Chondrocyte (in vitro differentiated cells): ENCODE results near the gene ALDH1A3. TPM values are rescaled to one million over a fixed set of nuclear protein-coding genes. Genes with fewer than 3 reads are reported as not detected.
A peak's percentile ranks its signal among the peaks of the same experiment; 100 is the strongest.
"Not testable (repeated sequence)": the region's sequence is repeated elsewhere in the genome, so short reads cannot be mapped to it uniquely, and the experiment has no call there.

Source experiments
- DNase-seq: peaks from one replicate; pipeline ENCODE4 v3.0.0; 2021; ENCODE audit warnings: mixed read lengths, low spot score
- H3K27ac Mint-ChIP-seq: one replicate; pipeline ENCODE4 v1.8.0; 2021; ENCODE audit warnings: mild to moderate bottlenecking, moderate library complexity, mixed read lengths; ENCODE audit not compliant: unreplicated experiment
- H3K27me3 Mint-ChIP-seq: 2 replicates; pipeline ENCODE4 v1.8.0; 2021; ENCODE audit warnings: low read depth, mixed read lengths
- H3K36me3 Mint-ChIP-seq: 2 replicates; pipeline ENCODE4 v1.8.0; 2021; ENCODE audit warnings: low read depth, mixed read lengths
- H3K4me1 Mint-ChIP-seq: 2 replicates; pipeline ENCODE4 v1.8.0; 2021; ENCODE audit warnings: low read depth, mild to moderate bottlenecking, mixed read lengths
- H3K4me3 Mint-ChIP-seq: one replicate; pipeline ENCODE4 v1.8.0; 2021; ENCODE audit warnings: mild to moderate bottlenecking, moderate library complexity, mixed read lengths; ENCODE audit not compliant: unreplicated experiment
- H3K9me3 Mint-ChIP-seq: 2 replicates; pipeline ENCODE4 v1.8.0; 2021; ENCODE audit warnings: low read depth, mixed read lengths
- total RNA-seq: library from RNA; stranded (reverse); gene quantifications from 3 replicates; pipeline ENCODE4 v1.2.1, GENCODE V29; 2021
- TF ChIP-seq, protein P1 (sequence below): fragments of 200-600 bp; sonication (generic); IDR thresholded peaks from 2 replicates; pipeline ENCODE4 v1.5.0; 2021; ENCODE audit warnings: antibody characterized with exemption, mild to moderate bottlenecking, moderate library complexity

Gene ALDH1A3
- total RNA-seq, 1 donor from 2014 or later = 0.55 TPM

DNA sequence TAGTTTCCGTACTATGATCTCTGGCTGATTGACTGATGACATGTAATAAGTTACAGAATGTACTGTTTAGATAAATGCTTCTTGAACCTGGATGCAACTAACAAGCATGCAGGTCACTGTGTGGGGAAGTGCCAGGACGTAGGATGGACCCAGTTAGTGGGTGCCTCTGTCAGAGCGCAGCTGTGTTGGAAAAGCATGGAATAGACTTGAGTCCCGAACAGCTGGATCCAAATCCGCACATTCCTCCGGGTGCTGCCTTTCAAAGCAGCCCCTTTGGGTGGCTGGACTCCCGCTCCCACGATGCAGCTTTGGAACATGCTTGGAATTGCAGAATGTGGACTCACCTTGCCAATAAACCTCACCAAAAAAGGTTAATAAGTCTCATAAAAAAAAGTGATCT, 35.5 kb upstream of the ALDH1A3 start:
- Mint-ChIP-seq H3K36me3 (no peaks in the 10 kb centered on the region), H3K4me3 (no peak overlapping the region), H3K9me3 (no peaks in the 10 kb centered on the region), H3K27ac (peak overlapping the region; percentile 87), H3K4me1 (peaks cover 19% of the 10 kb centered on the region), H3K27me3 (no peaks in the 10 kb centered on the region)
- TF ChIP-seq, protein P1, sequence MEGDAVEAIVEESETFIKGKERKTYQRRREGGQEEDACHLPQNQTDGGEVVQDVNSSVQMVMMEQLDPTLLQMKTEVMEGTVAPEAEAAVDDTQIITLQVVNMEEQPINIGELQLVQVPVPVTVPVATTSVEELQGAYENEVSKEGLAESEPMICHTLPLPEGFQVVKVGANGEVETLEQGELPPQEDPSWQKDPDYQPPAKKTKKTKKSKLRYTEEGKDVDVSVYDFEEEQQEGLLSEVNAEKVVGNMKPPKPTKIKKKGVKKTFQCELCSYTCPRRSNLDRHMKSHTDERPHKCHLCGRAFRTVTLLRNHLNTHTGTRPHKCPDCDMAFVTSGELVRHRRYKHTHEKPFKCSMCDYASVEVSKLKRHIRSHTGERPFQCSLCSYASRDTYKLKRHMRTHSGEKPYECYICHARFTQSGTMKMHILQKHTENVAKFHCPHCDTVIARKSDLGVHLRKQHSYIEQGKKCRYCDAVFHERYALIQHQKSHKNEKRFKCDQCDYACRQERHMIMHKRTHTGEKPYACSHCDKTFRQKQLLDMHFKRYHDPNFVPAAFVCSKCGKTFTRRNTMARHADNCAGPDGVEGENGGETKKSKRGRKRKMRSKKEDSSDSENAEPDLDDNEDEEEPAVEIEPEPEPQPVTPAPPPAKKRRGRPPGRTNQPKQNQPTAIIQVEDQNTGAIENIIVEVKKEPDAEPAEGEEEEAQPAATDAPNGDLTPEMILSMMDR = no peak
- no peak for DNase-seq

DNA sequence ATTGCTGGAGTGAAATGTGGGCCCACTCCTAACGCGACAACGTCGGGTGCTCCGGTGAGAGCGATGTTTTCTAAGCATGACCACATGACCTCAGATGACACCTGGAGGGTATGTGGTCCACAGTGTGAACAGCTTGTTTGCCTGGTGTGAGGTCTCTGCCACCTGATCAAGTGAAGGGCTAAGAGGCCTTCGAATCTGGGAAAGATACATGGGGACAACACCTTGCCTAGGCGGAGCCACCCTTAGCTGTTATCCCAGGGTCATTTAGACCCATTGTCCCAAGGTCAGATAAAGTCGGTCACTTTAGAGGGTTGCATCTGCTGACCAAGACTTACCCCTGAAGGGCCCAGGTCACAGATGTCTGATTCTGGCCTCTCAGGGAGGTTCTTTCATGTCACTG, 34.9 kb upstream of the ALDH1A3 start:
- no peaks in the 10 kb centered on the region for H3K27me3 Mint-ChIP-seq
- no peaks in the 10 kb centered on the region for H3K36me3 Mint-ChIP-seq
- no peak for DNase-seq
- H3K27ac Mint-ChIP-seq = peak overlapping the region; percentile 8
- no peak overlapping the region for H3K4me3 Mint-ChIP-seq
- H3K4me1 Mint-ChIP-seq = peaks cover 19% of the 10 kb centered on the region
- H3K9me3 Mint-ChIP-seq = no peaks in the 10 kb centered on the region
- TF ChIP-seq, protein P1 = no peak

DNA sequence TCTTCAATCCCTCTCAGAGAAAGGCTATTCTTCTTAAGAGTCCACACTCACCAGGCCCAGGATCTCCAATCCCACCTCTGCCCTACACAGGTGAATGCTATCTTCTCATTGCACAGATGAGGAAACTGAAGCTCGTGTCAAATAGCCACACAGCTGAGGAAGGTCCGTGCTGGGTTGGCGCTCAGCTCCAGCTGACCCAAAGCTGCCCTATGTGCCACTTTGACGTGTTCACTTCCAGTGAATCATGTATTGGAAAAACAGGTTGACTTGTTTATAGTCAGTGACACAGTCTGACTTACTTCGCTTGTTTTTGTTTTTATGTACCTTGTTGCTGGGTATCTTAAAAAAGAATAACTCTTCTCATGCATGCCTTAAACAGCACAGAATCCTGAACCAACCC, 32.4 kb upstream of the ALDH1A3 start:
- DNase-seq = no peak
- Mint-ChIP-seq H3K36me3 (no peaks in the 10 kb centered on the region), H3K4me3 (no peak overlapping the region), H3K4me1 (peaks cover 19% of the 10 kb centered on the region), H3K27me3 (no peaks in the 10 kb centered on the region), H3K27ac (no peak overlapping the region), H3K9me3 (no peaks in the 10 kb centered on the region)
- TF ChIP-seq, protein P1 = no peak

DNA sequence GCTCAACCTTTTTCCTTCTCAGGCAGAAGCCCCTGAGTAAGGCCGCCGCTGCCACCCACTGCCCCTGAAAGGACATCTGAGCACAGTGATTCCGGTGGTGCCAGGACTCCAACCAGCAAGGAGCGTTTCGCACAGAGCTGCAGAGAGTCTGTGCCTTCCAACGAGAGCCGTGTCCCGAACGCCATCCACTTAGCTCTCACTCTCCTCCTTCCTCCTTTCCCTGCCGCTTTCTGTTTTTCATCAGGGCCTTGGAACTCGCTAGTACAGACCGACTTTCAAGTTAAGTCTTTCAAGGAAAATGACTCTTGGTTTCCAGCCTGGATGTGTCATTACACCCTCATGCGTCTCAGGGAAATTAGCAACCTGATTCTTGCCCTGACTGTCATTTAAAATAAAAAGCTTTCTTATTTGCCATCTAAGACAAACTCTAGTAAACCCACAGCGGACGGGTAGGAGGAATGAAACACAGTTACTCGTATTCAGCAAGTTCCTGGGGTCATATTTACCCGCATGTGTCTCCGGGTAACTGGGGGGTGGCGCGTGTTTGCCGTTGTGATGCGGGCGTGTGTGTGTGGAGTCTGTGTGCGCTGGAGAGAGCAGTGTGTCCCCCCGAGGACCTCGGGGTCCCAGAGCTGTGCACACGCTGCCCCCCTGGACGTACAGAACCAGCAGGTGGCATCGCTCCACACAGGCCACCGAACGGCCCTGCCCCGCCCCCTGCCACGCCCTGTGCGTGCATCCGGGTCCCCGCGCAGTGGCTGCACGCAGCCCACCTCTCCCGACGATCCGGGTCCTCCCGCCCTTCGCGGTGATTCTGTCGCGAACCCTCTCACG, 30.4 kb upstream of the ALDH1A3 start:
- H3K4me3 Mint-ChIP-seq = peak overlapping the region; percentile 56
- DNase-seq = no peak
- no peaks in the 10 kb centered on the region for H3K9me3 Mint-ChIP-seq
- H3K27ac Mint-ChIP-seq = no peak overlapping the region
- H3K36me3 Mint-ChIP-seq = no peaks in the 10 kb centered on the region
- H3K27me3 Mint-ChIP-seq = peaks cover 2% of the 10 kb centered on the region
- TF ChIP-seq, protein P1 = no peak
- H3K4me1 Mint-ChIP-seq = peaks cover 3% of the 10 kb centered on the region

DNA sequence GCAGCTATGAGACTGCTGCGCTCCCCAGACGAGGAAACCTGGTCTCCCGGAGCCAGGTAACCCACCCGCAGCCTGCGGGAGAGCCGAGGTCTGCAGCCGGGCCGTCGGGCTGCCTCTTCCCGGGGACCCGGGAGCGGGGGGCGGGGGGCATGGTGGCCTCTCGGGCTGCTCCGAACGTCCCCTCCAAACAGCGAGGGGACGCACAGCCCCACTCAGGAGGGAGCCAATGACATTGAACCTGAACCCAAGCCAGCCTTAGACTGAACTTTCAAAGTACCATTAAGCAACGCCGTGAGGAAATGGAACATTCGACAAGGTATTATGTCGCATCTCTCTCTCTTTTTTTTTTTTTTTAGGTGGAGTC, 29.8 kb upstream of the ALDH1A3 start:
- no peaks in the 10 kb centered on the region for H3K9me3 Mint-ChIP-seq
- no peaks in the 10 kb centered on the region for H3K36me3 Mint-ChIP-seq
- H3K4me3 Mint-ChIP-seq = peak overlapping the region; percentile 56
- no peaks in the 10 kb centered on the region for H3K4me1 Mint-ChIP-seq
- no peak for DNase-seq
- TF ChIP-seq, protein P1 = no peak
- H3K27me3 Mint-ChIP-seq = peaks cover 2% of the 10 kb centered on the region
- H3K27ac Mint-ChIP-seq = no peak overlapping the region

DNA sequence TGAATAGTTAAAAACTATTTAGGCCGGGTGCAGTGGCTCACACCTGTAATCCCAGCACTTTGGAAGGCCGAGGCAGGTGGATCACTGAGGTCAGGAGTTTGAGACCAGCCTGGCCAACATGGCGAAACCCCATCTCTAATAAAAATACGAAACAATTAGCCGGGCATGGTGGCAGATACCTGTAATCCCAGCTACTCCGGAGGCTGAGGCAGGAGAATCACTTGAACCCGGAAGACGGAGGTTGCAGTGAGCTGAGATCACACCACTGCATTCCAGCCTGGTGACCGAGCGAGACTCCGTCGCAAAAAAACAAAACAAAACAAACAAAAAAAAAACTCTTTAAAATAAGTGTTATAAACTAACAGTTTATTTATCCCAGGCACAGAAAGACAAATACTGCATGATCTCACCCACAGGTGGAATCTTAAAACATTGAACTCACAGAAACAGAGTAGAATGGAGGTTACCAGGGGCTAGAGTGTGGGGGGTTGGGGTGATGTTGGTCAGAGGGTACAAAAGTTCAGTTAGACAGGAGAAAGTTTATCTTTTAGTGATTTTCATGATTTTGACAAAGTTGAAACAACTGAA, 28.1 kb upstream of the ALDH1A3 start:
- H3K4me3 Mint-ChIP-seq, H3K27ac Mint-ChIP-seq, DNase-seq: not testable (repeated sequence)

More for the DNA sequence above, 28.1 kb upstream of the ALDH1A3 start:
- H3K4me1 Mint-ChIP-seq, H3K9me3 Mint-ChIP-seq, H3K36me3 Mint-ChIP-seq, H3K27me3 Mint-ChIP-seq: not testable (repeated sequence)
